Adipose tissue (tissue), 3 donors: ENCODE data around the gene PGPEP1. TPM values are rescaled to one million over a fixed set of nuclear protein-coding genes. Genes with fewer than 3 reads are reported as not detected.

ENCODE experiments used
- H3K27ac ChIP-seq: one replicate; pipeline ENCODE4 v1.5.1; 2013; ENCODE audit warnings: low read depth, low read length
- WGBS, 3 donors: extraction: QIAGEN DNeasy Blood & Tissue Kit; methylation state at CpG; one replicate each; pipeline ENCODE4 v1.1.7; 2013; 5-methylcytosine and 5-hydroxymethylcytosine counted together
- polyA plus RNA-seq, 3 donors: library from polyadenylated mRNA; stranded (reverse); fragments of 200-250 nt; gene quantifications; one replicate each; pipeline ENCODE4 v1.2.3, GENCODE V29; 2013
- donor health status: healthy with polysubstance abuse.
- donor health status: Bipolar disorder and iron deficiency.
- donor health status: healthy.

Gene PGPEP1
- polyA plus RNA-seq, 3 donors = 9.1 to 17.2 (median 14.5) TPM

DNA sequence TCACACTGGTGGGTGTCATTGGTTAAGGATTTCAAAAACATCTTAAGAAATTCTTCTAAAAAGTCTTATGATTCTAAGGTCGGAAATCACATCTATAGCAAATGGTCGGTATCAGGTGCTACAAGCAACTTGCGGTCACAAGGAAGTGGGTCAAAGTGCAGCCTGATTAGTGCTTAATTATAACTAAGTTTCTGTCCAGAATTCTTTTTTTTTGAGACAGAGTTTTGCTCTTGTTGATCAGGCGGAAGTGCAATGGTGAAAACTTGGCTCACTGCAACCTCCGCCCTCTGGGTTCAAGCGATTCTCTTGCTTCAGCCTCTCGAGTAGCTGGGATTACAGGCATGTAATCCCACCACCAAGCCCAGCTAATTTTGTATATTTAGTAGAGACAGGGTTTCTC is 44.4 kb downstream of the PGPEP1 start:
- 43 to 83% (median 79%) methylated on average over 7 of the region's 7 CpGs for WGBS, 3 donors
- no peak overlapping the region for H3K27ac ChIP-seq

DNA sequence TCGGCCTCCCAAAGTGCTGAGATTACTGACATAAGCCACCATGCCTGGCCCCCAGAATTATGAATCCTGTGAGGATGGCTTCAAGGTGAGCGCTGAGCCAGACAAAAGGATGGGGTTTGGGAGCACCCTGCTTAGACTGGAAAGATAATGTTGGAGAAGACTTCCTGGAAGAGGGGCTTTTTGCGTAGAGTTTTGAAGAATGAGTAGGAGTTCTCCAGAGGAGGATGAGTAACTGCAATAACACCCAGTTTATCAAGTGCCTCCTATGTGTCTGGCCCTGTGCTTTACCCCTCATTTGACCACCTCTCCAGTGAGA is 44.9 kb downstream of the PGPEP1 start:
- H3K27ac ChIP-seq = no peak overlapping the region
- WGBS, 3 donors = 92 to 96% (median 95%) methylated on average over 3 of the region's 3 CpGs

DNA sequence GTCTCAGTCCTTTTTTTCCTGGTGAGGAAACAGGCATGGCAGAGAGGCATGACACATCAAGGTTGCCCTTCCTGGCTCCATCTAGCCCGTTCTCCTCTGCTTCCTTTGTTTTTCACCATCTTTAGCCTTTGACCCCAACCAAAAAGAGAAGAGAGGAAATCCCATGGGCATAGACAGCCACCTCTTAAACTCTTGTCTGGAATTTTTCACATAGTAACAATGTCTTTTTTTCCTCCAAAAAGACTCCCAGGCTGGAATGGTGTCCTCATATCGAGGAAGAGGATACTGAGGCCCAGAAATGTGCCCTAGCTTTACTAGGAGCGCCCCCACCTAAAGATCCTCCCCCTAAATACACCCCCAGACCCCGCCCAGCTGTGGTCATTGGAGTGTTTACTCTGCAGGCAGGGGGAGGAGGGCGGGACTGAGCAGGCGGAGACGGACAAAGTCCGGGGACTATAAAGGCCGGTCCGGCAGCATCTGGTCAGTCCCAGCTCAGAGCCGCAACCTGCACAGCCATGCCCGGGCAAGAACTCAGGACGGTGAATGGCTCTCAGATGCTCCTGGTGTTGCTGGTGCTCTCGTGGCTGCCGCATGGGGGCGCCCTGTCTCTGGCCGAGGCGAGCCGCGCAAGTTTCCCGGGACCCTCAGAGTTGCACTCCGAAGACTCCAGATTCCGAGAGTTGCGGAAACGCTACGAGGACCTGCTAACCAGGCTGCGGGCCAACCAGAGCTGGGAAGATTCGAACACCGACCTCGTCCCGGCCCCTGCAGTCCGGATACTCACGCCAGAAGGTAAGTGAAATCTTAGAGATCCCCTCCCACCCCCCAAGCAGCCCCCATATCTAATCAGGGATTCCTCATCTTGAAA is 45.5 kb downstream of the PGPEP1 start, which contains the start of gene GDF15:
Gene GDF15 (plus strand): TSS at position 484 of the 868 bp plus-strand sequence. CDS start 32 bp downstream, at position 516.
- 21 to 42% (median 30%) methylated on average over 33 of the region's 33 CpGs for WGBS, 3 donors
- H3K27ac ChIP-seq = no peak within 1 kb of the TSS

DNA sequence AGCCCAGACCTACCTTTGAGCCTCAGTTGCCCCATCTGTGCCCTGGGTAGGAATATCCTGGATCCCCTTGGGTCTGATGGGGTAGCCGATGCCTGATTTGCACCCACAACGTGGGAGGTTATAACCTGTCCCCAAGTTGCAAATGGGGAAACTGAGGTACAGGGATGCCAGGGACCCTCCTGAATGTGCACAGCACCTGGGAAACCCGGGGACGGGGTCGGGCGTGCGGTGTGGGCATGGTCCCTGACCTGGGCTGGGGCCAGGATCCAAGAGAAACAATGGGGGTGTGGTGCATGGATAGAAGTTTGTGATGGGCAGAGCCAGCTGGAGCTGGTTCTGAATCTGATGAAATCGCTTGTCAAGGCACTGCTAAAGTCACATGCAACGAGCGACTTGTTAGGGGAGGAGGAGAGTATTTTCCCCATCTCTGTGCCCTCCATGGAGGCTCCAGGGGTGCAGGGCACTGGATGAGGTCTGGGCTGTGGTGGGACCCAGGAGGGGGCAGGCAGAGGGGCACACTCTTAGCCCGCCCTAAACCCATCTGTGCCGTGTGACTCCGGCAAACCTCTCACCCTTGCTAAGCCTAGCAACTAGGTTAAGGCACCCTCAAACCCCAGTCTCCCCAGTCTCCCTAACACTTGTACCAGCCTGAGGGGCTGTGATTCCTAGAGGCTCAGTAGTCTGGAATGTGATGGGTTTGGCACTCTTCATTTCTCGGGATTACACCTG is 46.3 kb downstream of the PGPEP1 start:
- WGBS, 3 donors = 55 to 86% (median 80%) methylated on average over 14 of the region's 14 CpGs
- H3K27ac ChIP-seq = no peak overlapping the region

DNA sequence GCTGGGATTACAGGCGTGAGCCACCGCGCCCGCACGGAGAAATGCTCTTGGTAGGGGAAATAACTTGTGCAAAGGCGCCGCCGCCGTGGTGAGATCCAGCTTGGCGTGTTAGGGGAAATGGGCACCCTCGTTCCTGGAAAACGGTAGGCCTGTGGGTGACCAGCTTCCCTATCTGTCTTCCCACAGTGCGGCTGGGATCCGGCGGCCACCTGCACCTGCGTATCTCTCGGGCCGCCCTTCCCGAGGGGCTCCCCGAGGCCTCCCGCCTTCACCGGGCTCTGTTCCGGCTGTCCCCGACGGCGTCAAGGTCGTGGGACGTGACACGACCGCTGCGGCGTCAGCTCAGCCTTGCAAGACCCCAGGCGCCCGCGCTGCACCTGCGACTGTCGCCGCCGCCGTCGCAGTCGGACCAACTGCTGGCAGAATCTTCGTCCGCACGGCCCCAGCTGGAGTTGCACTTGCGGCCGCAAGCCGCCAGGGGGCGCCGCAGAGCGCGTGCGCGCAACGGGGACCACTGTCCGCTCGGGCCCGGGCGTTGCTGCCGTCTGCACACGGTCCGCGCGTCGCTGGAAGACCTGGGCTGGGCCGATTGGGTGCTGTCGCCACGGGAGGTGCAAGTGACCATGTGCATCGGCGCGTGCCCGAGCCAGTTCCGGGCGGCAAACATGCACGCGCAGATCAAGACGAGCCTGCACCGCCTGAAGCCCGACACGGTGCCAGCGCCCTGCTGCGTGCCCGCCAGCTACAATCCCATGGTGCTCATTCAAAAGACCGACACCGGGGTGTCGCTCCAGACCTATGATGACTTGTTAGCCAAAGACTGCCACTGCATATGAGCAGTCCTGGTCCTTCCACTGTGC is 47.9 kb downstream of the PGPEP1 start:
- whole genome bisulfite sequencing, 3 donors = 5 to 15% (median 5%) methylated on average over 79 to 86 of the region's 86 CpGs
- no peak overlapping the region for H3K27ac ChIP-seq

DNA sequence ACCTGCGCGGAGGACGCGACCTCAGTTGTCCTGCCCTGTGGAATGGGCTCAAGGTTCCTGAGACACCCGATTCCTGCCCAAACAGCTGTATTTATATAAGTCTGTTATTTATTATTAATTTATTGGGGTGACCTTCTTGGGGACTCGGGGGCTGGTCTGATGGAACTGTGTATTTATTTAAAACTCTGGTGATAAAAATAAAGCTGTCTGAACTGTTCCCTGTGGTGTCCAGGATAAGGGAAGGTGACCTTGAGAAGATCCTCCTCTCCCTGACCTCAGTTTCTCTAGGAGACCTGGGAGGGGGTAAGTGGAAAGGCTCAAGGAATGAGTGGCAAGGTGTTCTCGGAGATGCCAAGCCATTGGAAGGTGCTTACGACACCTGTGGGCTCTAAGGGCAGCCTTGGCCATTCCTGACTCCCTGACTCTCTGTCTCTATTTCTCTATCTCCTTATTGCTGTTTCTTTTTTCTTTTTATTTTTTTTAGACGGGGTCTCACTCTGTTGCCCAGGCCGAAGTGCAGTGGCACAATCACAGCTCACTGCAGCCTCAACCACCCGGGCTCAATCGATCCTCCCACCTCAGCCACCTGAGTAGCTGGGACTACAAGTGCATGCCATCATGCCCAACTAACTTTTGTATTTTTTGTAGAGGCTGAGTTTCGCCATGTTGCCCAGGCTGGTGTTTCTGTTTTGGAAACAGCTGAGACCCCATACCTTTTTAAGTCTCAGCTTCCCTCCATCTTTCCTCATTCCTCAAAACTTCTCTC is 48.7 kb downstream of the PGPEP1 start:
- WGBS, 3 donors = 82 to 90% (median 86%) methylated on average over 13 of the region's 13 CpGs
- no peak overlapping the region for H3K27ac ChIP-seq

DNA sequence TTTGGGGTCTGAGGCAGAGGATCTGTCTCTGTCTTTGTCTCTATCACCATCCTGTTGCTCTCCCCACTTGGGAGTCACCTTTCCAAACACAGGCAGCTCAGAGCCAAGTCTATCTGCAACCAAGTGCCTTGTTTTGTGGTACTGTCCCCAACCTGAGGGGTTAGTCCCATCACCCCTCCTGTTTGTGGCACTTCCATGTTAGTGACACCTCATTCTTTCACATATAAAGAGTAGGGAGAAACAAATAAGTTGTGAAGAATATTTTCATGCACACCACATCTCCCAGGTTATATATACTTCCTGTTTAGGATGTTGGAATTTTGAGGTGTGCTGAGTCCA is 49.3 kb downstream of the PGPEP1 start:
- H3K27ac ChIP-seq = no peak overlapping the region

DNA sequence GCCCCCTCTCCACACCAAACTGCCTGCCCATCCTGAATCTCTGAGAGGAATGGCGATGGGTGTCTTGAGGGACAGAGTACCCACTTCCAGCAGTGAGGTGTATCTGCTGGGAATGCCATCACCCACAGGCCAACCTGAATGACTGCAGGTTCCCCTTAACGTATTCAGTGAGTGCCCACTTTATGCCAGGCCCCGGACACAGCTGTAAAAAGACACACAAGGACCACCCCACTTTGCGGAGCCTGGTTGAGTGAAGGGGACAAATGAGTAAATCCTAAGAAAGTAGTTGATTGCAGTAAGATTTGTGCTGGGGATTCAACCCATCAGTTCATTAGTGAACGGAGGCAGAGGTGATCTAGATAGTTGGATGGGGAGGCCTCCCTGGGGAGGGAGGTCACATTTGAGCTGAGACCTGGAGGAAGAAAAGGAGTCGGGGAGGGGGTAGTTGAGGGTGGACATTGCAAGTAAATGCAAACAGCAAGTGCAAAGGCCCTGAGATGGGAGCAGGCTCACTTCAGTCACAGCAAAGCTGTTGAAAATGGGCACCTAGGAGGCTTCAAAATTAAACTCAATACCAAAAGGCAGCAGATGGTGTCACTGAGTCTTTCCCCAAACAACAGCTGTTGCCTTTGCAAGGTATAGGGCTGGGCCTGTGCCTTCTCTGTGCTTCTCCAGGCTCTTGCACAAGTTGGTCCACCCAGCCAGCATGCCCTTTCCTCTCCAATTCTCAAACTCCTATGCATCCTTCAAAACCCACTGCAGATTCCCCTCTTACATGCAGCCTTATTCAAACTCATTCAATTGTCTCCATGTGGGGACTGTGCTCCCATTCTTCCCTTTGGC is 49.9 kb downstream of the PGPEP1 start:
- 88 to 94% (median 92%) methylated on average over 6 of the region's 6 CpGs for WGBS, 3 donors
- H3K27ac ChIP-seq = no peak overlapping the region

DNA sequence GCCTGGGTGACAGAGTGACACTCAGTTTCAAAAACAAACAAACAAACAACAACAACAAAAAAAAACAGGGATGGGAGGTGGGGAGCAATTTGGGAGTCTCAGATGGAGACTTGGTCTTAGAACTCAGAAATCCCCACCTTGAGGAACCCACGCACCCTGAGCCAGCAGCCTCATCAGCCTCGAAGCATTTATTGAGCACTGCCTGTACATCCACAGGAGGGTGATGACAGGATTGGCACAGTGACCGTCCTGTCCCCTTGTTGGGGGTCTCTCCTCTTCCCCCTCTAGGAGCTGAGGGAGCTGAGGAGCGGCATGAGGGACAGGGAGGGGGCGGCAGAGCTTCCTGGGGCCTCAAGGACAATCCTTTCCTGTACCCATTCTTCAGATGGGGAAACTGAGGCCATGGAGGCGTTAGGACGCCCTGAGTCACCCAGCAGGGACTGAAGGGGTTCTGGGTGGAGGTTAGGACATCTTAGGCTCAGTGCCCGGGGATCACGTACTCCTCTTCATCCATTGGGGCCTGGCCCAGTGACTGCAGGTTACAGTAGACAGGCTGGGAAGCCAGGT is 51.2 kb downstream of the PGPEP1 start:
- 81 to 83% (median 82%) methylated on average over 9 of the region's 9 CpGs for WGBS, 3 donors
- no peak overlapping the region for H3K27ac ChIP-seq

DNA sequence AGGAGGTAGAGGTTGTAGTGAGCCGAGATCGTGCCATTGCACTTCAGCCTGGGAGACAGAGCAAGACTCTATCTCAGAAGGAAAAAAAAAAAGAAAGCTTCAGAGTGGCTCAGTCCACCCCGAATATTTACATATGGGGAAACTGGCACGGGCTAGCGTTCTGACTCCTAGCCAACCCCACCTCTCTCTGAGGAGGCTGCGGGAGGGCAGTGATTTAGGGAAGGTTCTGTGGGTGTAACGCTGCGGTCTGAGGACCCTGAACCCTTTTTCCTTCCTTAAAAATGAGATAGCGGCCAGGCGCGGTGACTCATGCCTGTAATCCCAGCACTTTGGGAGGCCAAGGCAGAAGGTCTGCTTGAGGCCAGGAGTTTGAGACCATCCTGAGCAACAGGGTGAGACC is 52.0 kb downstream of the PGPEP1 start:
- WGBS, 3 donors = 36 to 68% (median 43%) methylated on average over 11 of the region's 11 CpGs
- no peak overlapping the region for H3K27ac ChIP-seq

DNA sequence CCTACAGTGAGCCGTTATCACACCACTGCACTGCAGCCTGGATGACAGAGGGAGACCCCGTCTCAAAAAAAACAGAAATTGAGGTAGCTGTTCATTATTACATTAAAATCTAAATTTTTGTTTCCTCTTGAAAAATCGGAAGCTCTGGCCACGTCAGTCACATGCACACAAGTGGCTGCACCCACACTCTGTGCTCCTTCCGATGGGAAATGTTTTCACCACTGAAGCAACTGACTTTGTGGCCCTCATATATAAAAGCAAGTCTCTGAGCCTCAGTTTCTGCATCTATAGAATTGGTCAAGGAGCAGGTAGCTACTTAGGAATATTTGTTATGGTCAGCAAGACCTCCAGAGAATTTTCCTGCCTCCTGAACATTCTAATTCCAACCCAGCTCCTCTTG is 52.5 kb downstream of the PGPEP1 start:
- H3K27ac ChIP-seq = no peak overlapping the region
- WGBS, 3 donors = 41 to 78% (median 49%) methylated on average over 5 of the region's 5 CpGs

DNA sequence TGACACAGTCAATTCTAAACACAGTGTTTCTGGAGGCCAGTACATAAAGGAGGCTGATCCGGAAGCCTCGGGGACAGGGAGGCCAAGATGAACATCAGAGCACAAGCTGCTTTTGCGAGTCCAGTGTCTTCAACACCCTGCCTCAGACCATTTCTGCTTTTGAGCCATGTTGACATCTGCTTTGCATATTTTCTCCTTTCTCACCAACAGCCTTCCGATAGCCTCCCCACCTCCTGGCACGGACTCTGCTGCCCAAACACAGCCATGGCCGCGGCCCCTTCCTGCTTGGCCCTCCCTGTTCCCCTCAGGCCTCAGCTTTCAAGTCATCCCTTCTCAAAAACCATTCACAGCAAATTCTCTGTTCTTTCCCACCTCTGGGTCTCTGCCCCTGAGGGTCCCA is 53.4 kb downstream of the PGPEP1 start:
- H3K27ac ChIP-seq = no peak overlapping the region
- 32 to 77% (median 42%) methylated on average over 7 of the region's 7 CpGs for WGBS, 3 donors

DNA sequence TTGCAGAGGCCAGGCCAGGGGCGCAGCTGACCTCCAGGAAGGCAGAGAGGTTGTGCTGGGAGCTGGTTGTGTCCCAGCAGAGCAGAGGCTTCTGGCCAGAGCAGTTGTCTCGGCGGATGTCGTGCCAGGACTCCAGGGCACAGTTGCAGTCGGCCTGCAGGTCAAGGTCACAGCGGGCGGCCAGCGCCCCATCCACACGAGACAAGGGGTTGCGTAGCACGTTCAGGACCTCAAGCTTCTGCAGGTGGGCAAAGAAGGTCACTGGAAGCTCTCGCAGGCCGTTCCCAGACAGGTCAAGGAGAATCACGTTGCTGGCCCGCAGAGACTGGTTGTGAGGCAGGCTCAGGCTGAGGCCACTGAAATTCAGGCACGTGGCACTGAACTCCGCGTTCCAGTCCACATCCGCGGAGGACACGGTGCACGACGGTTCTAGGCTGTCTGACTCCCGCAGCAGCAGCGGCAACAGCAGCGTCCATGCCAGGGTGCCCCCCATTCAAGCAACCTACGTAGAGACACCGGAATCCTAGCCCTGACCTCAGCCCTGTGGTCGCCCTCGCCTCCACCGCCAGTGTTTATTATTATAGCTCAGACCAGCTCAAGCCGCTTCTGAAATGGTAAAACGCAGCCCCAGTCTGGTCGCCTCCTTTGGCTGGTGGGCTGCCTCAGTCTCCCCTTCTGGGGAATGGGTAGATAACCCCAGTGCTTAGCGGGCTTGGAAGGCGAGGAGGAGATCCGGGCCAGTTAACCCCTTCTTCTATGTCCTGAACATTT is 56.3 kb downstream of the PGPEP1 start:
- WGBS, 3 donors = 48 to 67% (median 63%) methylated on average over 37 of the region's 37 CpGs
- no peak overlapping the region for H3K27ac ChIP-seq

DNA sequence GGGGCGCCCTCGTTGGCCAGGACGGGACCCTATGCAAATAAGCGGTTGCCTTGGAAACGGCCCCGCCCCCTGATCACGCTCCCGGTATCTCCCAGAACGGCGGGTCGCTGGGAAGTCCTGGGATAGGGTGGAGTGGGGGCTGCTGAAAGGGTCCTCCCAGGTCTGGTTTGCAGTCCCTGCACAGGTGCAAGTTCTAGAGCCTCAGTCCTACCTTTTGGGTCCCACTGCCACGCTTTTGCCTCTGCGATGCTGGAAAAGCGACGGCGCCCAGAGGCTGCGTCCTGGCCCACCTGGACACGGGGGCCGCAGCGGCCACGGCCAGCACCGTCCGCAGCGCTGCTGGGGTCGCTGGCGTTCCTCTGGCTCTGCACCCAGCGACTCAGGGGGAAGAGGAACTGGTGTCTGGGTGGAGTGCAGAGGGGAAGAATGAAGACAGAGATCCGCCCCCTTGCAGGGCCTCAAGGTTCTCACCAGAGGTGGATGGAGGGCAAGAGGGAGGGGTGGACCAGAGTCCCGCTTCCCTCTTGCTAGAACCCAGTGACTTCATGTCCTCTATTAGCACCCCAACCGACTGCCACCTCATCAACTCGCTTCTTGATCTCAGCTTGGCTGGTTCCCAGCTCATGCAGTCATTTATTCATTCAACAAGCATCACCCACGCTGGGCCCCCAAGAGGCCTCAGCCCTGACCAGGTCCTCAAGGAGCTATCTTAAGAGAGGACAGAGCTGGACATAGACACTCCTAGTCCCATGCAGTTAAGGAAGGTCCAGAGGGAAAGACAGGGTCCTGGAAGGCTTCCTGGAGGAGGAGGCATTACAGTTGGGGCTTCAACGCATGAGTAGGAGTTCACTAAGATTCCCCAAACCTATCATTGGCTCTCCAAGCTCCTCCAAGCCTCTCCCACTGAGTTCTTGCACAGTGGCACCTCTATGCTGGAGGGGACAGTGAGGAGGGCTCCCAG is 57.1 kb downstream of the PGPEP1 start, which contains the start of gene LRRC25:
Gene LRRC25 (minus strand): TSS at position 381 of the 961 bp plus-strand sequence. CDS start 659 bp downstream, outside the sequence.
- WGBS, 3 donors = 13 to 20% (median 14%) methylated on average over 33 of the region's 33 CpGs
- no peak within 1 kb of the TSS for H3K27ac ChIP-seq

DNA sequence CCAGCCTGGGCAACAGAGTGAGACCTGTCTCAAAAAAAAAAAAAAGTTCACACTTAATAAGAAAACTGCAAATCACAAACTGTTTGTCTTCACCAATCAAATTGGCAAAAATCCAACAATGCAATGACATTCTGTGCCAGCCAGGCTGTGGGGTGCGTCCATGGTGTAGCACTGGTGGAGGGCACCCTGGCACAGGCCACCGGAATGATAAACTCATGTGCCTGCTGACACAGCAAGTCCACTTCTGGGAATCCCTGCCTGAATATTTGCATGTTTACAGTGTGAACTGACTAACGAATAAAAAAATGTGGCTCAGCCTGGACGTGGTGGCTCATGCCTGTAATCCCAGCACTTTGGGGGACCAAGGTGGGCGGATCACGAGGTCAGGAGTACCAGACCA is 58.6 kb downstream of the PGPEP1 start:
- no peak overlapping the region for H3K27ac ChIP-seq
- 35 to 45% (median 40%) methylated on average over 6 of the region's 6 CpGs for WGBS, 3 donors
